Body of pancreas (tissue), 4 donors: ENCODE results near the gene LCE4A. TPM values are rescaled to one million over a fixed set of nuclear protein-coding genes. Genes with fewer than 3 reads are reported as not detected.
"Not testable (repeated sequence)": the region's sequence is repeated elsewhere in the genome, so short reads cannot be mapped to it uniquely, and the experiment has no call there.

Source experiments
- ATAC-seq: fragments of 150-250 bp; one replicate; pipeline ENCODE4 v1.9.1; 2016
- DNase-seq, 4 donors: peaks; one replicate each; pipeline ENCODE4 v3.0.0-alpha.2; 2019
- H3K27ac ChIP-seq, 4 donors: fragments of 200-600 bp; sonication (generic); 1 replicate in 3 of 4; 2 replicates in 1 of 4; pipeline versions ENCODE4 v1.5.1 to v1.6.1; 2016 to 2019; ENCODE audit warnings: mild to moderate bottlenecking in 1 of 4, mixed read lengths in 1 of 4, moderate library complexity in 1 of 4
- H3K27me3 ChIP-seq, 2 donors: fragments of 200-600 bp; sonication (generic); one replicate each; pipeline ENCODE4 v1.6.0; 2016; ENCODE audit warnings: mild to moderate bottlenecking in 1 of 2
- H3K36me3 ChIP-seq, 2 donors: fragments of 200-600 bp; sonication (generic); replicated peaks in 1 of 2; 2 replicates each; pipeline ENCODE4 v1.5.1; 2016; ENCODE audit warnings: low read depth in 2 of 2; ENCODE audit not compliant: insufficient read depth in 1 of 2
- H3K4me1 ChIP-seq: fragments of 200-600 bp; sonication (generic); one replicate; pipeline ENCODE4 v1.6.0; 2016
- H3K4me3 ChIP-seq, 2 donors: fragments of 200-600 bp; sonication (generic); 1 replicate in 1 of 2; 2 replicates in 1 of 2; pipeline ENCODE4 v1.5.1; 2016 to 2019
- H3K9me3 ChIP-seq, 3 donors: fragments of 200-600 bp; sonication (generic); 1 replicate in 2 of 3; 2 replicates in 1 of 3; pipeline ENCODE4 v1.5.1; 2016
- CTCF ChIP-seq, 7 experiments: fragments of 450-650 bp in 4 of 7; fragments of 200-600 bp in 3 of 7; sonication (generic) in 3 of 7; IDR thresholded peaks; one replicate each; pipeline ENCODE4 v1.5.1; 2016 to 2019; ENCODE audit warnings: antibody characterized with exemption in 7 of 7
- POLR2A ChIP-seq, 3 donors: fragments of 450-650 bp; IDR thresholded peaks; one replicate each; pipeline ENCODE4 v1.6.1; 2016; ENCODE audit warnings: antibody characterized with exemption in 3 of 3, mild to moderate bottlenecking in 2 of 3
- WGBS, 2 donors: methylation state at CpG; one replicate each; pipeline ENCODE4 v1.1.5; 2017; 5-methylcytosine and 5-hydroxymethylcytosine counted together
- intact Hi-C: fragments of 100-400 bp; cut with DNase I; formaldehyde crosslinking; loops from one replicate; pipeline ENCODE4 v1.15.1; 2023
- total RNA-seq, 2 donors: library from RNA; depleted of rRNA; stranded (reverse); fragments of >200 nt; gene quantifications; one replicate each; pipeline ENCODE4 v1.1.0, GENCODE V29; 2016

The LCE4A gene
- not detected for total RNA-seq

GRCh38 chr1:152707860-152708259, at the start of gene LCE4A:
Gene LCE4A (plus strand): TSS chr1:152708160. CDS start chr1:152709076, 916 bp downstream.
- Histone ChIP-seq H3K27me3 (no peaks in the 10 kb centered on the region), H3K4me1 (no peaks in the 10 kb centered on the region), H3K27ac (no peak within 1 kb of the TSS), H3K36me3 (no peaks in the 10 kb centered on the region), H3K9me3 (no peaks in the 10 kb centered on the region), H3K4me3 (no peak within 1 kb of the TSS)
- WGBS, 2 donors, result 69 to 78% methylated on average over 2 of the region's 2 CpGs
- intact Hi-C loops, result no loop called here
- ATAC-seq, result no peak
- no peak for TF ChIP-seq CTCF (IDR thresholded peaks at IDR 0.05)
- DNase-seq, result no peak

GRCh38 chr1:152658649-152659048, 49.3 kb upstream of the LCE4A start:
- Histone ChIP-seq H3K27me3 (no peaks in the 10 kb centered on the region), H3K36me3 (no peaks in the 10 kb centered on the region), H3K9me3 (no peaks in the 10 kb centered on the region), H3K27ac (no peak overlapping the region), H3K4me3 (no peak overlapping the region), H3K4me1 (no peaks in the 10 kb centered on the region)
- ATAC-seq (no peak), DNase-seq (no peak)
- intact Hi-C loops, result no loop called here
- TF ChIP-seq POLR2A (IDR thresholded peaks at IDR 0.05) (no peak), CTCF (IDR thresholded peaks at IDR 0.05) (no peak)
- 90 to 92% methylated on average over 3 of the region's 3 CpGs for WGBS, 2 donors

GRCh38 chr1:152663098-152663497, 44.9 kb upstream of the LCE4A start, which contains the start of gene LCE2D:
Gene LCE2D (plus strand): TSS chr1:152663380. CDS start chr1:152664106, 726 bp downstream.
- DNase-seq, result no peak
- H3K4me1 ChIP-seq, result no peaks in the 10 kb centered on the region
- no peak for TF ChIP-seq POLR2A (IDR thresholded peaks at IDR 0.05)
- TF ChIP-seq CTCF (IDR thresholded peaks at IDR 0.05), result no peak
- no peaks in the 10 kb centered on the region for H3K36me3 ChIP-seq
- no peak for ATAC-seq
- no peaks in the 10 kb centered on the region for H3K9me3 ChIP-seq
- 46 to 57% methylated on average over 3 of the region's 3 CpGs for WGBS, 2 donors
- no peak within 1 kb of the TSS for H3K4me3 ChIP-seq
- H3K27ac ChIP-seq, result no peak within 1 kb of the TSS
- H3K27me3 ChIP-seq, result no peaks in the 10 kb centered on the region
- intact Hi-C loops, result no loop called here

GRCh38 chr1:152666171-152666570, 41.8 kb upstream of the LCE4A start:
- H3K4me3 ChIP-seq, H3K27ac ChIP-seq, ATAC-seq, H3K4me1 ChIP-seq, intact Hi-C loops, DNase-seq, H3K9me3 ChIP-seq, H3K36me3 ChIP-seq, H3K27me3 ChIP-seq: not testable (repeated sequence)
- WGBS, 2 donors, result 66 to 71% methylated on average over 1 of the region's 1 CpG

- no peaks in the 10 kb centered on the region for H3K36me3 ChIP-seq
- DNase-seq (no peak), ATAC-seq (no peak)
- H3K4me1 ChIP-seq, result no peaks in the 10 kb centered on the region
- no peaks in the 10 kb centered on the region for H3K9me3 ChIP-seq
- H3K4me3 ChIP-seq, result no peak overlapping the region
- TF ChIP-seq POLR2A (IDR thresholded peaks at IDR 0.05) (no peak), CTCF (IDR thresholded peaks at IDR 0.05) (no peak)
- H3K27me3 ChIP-seq, result no peaks in the 10 kb centered on the region
- 80 to 84% methylated on average over 5 of the region's 5 CpGs for WGBS, 2 donors
- intact Hi-C loops, result no loop called here
- H3K27ac ChIP-seq, result no peak overlapping the region
Observed at GRCh38 chr1:152667648-152668047, 40.3 kb upstream of the LCE4A start.
